ENCODE measurements around the gene TUBA3D.
"Not testable (repeated sequence)": the region's sequence is repeated elsewhere in the genome, so short reads cannot be mapped to it uniquely, and the experiment has no call there.

TUBA3D gene

DNA sequence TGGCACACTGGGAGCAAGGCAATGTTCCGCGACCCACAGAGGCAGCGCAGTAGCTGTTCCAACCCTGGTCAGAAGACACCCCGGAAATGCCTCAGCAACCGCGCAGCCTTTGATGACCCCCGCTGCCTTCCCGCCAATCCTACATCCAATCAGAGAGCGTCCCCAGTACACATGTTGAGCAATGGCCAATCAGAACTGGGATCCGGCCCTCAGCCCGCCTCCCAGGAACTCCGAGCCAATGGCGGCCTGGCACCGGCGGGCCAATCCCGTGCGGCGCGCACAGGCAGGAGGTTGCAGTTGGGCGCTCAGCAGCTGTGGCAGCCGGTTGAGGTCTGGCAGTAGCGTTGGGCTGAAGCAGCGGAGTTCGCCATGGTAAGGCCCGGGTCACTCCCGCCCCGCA, at the start of gene TUBA3D:
Gene TUBA3D (plus strand): TSS at position 289 of the 400 bp plus-strand sequence. CDS start 81 bp downstream, at position 370.
- DNase-seq: no peak

GRCh38 chr2:131426727-131427126, 49.2 kb upstream of the TUBA3D start:
- DNase-seq: no peak

DNA sequence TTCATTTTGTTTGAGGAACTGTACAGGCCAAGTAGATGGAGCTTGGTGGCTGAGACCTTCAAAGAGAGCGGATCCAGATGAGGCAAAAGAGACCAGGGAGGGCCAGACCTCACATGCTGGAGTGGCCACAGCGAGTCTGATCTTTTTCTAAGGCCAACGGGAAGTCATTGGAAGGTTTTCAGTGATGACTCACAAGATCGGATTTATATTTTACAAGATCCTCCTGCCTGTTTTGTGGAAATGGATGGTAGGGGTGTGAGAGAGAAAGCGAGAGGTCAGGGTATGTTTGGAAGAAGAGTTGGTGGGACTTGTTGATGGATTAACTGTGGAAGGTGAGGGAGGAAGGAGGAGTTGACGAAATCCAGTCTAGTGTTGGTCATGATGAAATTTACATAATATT, 44.6 kb upstream of the TUBA3D start:
- DNase-seq: no peak

DNA sequence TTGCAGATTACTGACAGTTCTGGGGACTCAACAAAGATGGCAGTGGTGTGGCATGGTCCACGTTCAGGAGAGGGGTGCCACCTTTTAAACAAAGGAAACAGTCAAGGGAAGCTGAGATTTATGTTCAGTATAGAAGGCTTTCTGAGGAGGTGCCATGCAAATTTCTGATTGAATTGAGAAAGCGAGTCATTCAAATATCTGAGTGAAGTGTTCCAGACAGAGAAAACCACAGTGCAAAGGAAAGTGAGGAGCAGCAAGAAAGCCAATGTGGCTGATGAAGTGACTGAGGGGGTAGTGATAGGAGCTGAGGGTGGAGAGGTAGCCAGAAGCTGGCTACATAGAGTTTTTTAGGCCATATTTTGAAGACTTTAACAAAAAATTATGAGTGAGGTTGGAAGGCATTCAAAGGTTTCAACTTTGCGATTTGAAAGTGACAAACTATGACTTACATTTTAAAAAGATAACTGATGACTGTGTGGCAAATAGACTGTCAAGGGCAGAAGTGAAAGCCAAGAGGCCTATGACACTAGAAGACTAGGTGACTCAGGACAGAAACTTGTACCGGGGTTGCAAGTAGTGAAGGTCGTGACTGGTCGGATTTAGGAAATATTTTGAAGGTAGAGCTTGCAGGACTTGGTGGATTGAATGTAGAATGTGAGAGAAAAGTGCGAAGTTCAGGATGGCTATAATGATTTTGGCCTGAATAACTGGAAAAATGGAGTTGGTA, 35.0 kb upstream of the TUBA3D start:
- DNase-seq: not testable (repeated sequence)

- DNase-seq: not testable (repeated sequence)
Measured at GRCh38 chr2:131444736-131445514, 31.0 kb upstream of the TUBA3D start.

DNA sequence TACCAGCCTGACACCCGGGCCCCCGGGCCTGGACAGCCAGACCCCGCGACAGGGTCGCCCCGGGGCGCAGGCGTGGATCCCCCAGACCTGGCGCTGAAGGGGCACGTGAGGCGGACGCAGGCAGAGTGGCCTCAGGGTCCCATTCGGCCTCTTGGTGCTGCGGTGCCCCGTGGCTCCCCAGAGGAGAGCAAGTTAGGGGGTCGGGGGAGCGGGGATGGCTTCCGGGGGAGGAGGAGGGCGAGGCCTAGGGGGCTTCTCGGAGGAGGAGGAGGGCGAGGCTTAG, 30.5 kb upstream of the TUBA3D start:
- DNase-seq: not testable (repeated sequence)

DNA sequence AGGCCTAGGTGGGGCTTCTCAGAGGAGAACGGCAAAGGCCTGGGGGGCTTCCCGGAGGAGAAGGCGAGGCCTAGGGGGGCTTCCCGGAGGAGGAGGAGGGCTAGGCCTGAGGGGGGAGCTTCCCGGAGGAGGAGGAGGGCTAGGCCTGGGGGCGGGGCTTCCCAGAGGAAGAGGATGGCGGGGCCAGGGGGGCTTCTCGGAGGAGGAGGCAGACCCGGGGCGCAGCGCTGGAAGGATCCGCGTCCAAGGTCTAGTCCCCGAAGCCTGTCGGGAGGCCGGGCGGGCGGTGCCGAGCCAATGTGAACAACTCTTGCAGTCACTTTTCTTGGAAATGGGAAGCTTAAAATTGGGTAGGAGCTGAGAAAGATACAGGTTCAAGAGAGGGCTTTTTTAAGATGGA, 30.0 kb upstream of the TUBA3D start:
- no peak for DNase-seq

DNA sequence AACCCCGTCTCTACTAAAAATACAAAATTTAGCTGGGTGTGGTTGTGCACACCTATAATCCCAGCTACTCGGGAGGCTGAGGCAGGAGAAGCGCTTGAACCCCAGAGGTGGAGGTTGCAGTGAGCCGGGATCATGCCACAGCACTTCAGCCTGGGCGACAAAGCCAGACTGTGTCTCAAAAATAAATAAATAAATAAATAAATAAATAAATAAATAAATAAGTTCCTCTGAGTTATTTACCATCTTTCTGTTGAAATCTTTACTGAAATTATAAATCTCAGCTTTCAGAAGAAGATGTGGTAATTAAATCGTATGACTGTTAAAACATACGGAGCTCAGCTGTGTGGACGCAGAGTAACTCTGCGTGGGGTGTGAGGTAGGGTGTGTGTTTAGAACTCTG, 27.9 kb upstream of the TUBA3D start:
- DNase-seq: not testable (repeated sequence)

DNA sequence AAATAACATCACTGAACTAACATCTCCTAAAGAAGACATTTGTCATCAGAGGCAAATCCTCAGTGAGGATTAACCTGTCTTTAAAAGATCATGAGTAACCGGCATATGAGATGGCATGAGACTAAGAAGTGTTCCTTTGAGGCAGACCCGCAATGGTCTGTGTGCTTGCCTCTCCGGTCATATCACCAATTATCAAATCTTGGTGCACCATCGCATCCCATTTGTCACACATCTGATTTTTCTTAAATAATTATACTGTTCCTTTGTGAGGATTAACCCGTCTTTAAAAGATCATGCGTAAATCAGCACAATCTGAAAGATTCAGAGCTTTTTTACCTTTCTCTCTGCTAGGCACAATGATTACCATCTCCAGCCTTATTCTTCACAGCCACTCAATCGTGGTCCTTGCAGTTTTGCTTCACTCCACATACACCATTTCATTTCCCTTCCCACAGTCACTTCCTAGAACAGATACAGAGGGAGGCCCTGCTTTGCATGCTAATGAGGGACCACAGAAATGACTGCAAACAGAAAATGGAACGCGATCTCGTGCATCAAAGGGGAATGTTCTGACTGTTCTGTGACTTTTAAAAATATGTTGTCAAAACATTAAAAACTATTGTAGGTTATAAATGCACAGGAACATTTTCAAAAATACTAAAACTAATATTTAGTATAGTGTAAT, 24.5 kb upstream of the TUBA3D start:
- not testable (repeated sequence) for DNase-seq

DNA sequence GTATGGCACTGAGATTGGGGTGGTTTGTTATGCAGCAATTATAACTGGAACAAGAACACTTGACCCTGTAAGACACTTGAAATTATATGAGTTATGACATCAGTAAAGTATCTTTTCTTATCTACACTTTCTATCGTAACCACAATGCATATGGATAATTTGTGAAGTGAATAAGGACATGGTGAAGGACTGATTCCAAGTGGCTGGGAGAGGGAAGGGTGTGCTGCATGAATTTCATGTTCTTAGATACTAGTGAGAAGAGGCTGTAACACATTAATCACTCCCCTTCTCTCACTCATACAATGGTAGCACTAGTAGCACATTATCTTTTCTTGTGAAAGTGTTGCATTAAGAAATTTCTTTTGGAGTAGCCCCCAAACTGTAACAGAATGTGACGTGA, 21.0 kb upstream of the TUBA3D start:
- DNase-seq: not testable (repeated sequence)

DNA sequence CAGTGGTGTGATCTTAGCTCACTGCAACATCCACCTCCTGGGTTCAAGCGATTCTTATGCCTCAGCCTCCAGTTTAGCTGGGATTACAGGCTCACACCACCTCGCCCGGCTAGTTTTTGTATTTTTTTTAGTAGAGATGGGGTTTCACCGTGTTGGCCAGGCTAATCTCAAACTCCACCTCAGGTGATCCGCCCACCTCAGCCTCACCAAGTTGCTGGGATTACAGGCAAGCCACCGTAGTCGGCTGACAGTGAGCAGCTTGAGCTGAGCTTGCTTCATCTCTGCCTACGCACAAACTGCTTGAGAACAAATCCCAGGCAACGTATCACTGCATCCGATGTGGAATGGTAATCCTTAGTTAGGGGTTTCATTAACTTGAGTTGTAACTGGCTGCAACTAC, 8.2 kb upstream of the TUBA3D start:
- not testable (repeated sequence) for DNase-seq

- DNase-seq: not testable (repeated sequence)
Measured at GRCh38 chr2:131470944-131471343, 5.0 kb upstream of the TUBA3D start.

- not testable (repeated sequence) for DNase-seq
Measured at GRCh38 chr2:131471624-131472023, 4.3 kb upstream of the TUBA3D start.

- DNase-seq: not testable (repeated sequence)
Measured at GRCh38 chr2:131473266-131473665, 2.7 kb upstream of the TUBA3D start.

- DNase-seq: not testable (repeated sequence)
Measured at GRCh38 chr2:131476363-131476762, 444 bp downstream of the TUBA3D start.

GRCh38 chr2:131477227-131477626, 1.3 kb downstream of the TUBA3D start:
- DNase-seq: not testable (repeated sequence)

GRCh38 chr2:131478074-131478849, 2.3 kb downstream of the TUBA3D start:
- DNase-seq: not testable (repeated sequence)

- not testable (repeated sequence) for DNase-seq
Measured at GRCh38 chr2:131478850-131479461, 3.0 kb downstream of the TUBA3D start.

DNA sequence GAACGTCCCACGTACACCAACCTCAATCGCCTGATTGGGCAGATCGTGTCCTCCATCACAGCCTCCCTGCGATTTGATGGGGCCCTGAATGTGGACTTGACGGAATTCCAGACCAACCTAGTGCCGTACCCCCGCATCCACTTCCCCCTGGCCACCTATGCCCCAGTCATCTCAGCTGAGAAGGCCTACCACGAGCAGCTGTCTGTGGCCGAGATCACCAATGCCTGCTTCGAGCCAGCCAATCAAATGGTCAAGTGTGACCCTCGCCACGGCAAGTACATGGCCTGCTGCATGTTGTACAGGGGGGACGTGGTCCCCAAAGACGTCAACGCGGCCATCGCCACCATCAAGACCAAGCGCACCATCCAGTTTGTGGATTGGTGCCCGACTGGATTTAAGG, 4.4 kb downstream of the TUBA3D start:
- DNase-seq: not testable (repeated sequence)

- DNase-seq: not testable (repeated sequence)
Measured at GRCh38 chr2:131482506-131483155, 6.7 kb downstream of the TUBA3D start.

GRCh38 chr2:131483981-131484820, 8.3 kb downstream of the TUBA3D start:
- DNase-seq: not testable (repeated sequence)

Measured in NCI-H446 treated with DMSO at 0.1 percent for 48 hours (cell line).